Stimulated activated CD8-positive, alpha-beta memory T cell treated with anti-CD3 and anti-CD28 coated beads, Interleukin-4, amount 100 ng/mL, for 1 hour (primary cell): ENCODE measurements around the gene POLR3A.
"Not testable (repeated sequence)": the region's sequence is repeated elsewhere in the genome, so short reads cannot be mapped to it uniquely, and the experiment has no call there.

Source experiments
- DNase-seq, 2 donors: peaks; one replicate each; pipeline ENCODE4 v3.0.0-alpha.2; 2020; ENCODE audit warnings: low read depth in 2 of 2, low spot score in 1 of 2

POLR3A gene

GRCh38 chr10:78023741-78024140 lies 5.6 kb downstream of the POLR3A start:
- no peak for DNase-seq

- no peak for DNase-seq
Measured at GRCh38 chr10:78021201-78021600, 8.1 kb downstream of the POLR3A start.

GRCh38 chr10:78019264-78019663 lies 10.1 kb downstream of the POLR3A start:
- no peak for DNase-seq

- no peak for DNase-seq
Measured at GRCh38 chr10:78017856-78018255, 11.5 kb downstream of the POLR3A start.

- no peak for DNase-seq
Measured at GRCh38 chr10:78015546-78015945, 13.8 kb downstream of the POLR3A start.

GRCh38 chr10:78013564-78013963 lies 15.8 kb downstream of the POLR3A start:
- DNase-seq, result no peak

GRCh38 chr10:78011065-78011464 lies 18.2 kb downstream of the POLR3A start:
- no peak for DNase-seq

GRCh38 chr10:78010278-78010677 lies 19.0 kb downstream of the POLR3A start:
- no peak for DNase-seq

GRCh38 chr10:78009662-78010061 lies 19.7 kb downstream of the POLR3A start:
- DNase-seq, result no peak

- DNase-seq, result no peak
Measured at GRCh38 chr10:78007172-78007571, 22.1 kb downstream of the POLR3A start.

GRCh38 chr10:78004215-78005026 lies 24.9 kb downstream of the POLR3A start:
- DNase-seq, result no peak

- DNase-seq, result no peak
Measured at GRCh38 chr10:78002541-78003288, 26.6 kb downstream of the POLR3A start.

GRCh38 chr10:78000956-78001472 lies 28.3 kb downstream of the POLR3A start:
- no peak for DNase-seq

GRCh38 chr10:78000206-78000605 lies 29.1 kb downstream of the POLR3A start:
- DNase-seq, result no peak

- not testable (repeated sequence) for DNase-seq
Measured at GRCh38 chr10:77998780-77999179, 30.5 kb downstream of the POLR3A start.

- DNase-seq, result no peak
Measured at GRCh38 chr10:77993620-77994019, 35.7 kb downstream of the POLR3A start.

- no peak for DNase-seq
Measured at GRCh38 chr10:77989081-77989724, 40.1 kb downstream of the POLR3A start.

GRCh38 chr10:77987671-77988255 lies 41.6 kb downstream of the POLR3A start:
- DNase-seq, result no peak

GRCh38 chr10:77984986-77985385 lies 44.3 kb downstream of the POLR3A start:
- no peak for DNase-seq

- no peak for DNase-seq
Measured at GRCh38 chr10:77983384-77984341, 45.7 kb downstream of the POLR3A start.
